Liver (tissue), 3 donors: ENCODE data around the gene MYO1C.

Experiments
- ATF3 ChIP-seq: IDR thresholded peaks from 2 replicates; pipeline ENCODE4 v1.6.1; 2016; ENCODE audit warnings: antibody characterized with exemption
- CTCF ChIP-seq: fragments of 150-350 bp; IDR thresholded peaks from 2 replicates; pipeline ENCODE4 v1.5.1; 2017; ENCODE audit warnings: improper control_type of control experiment, low read depth, low read length; ENCODE audit not compliant: missing input control
- EGR1 ChIP-seq, 2 donors: IDR thresholded peaks; 2 replicates each; pipeline ENCODE4 v1.6.1; 2016 to 2018; ENCODE audit warnings: antibody characterized with exemption in 2 of 2, low read depth in 2 of 2
- SP1 ChIP-seq: IDR thresholded peaks from 2 replicates; pipeline ENCODE4 v1.6.1; 2018; ENCODE audit warnings: antibody characterized with exemption, mild to moderate bottlenecking
- YY1 ChIP-seq: IDR thresholded peaks from 2 replicates; pipeline ENCODE4 v1.6.1; 2016; ENCODE audit warnings: antibody characterized with exemption, mild to moderate bottlenecking
- donor health status: healthy.
- donor health status: healthy.

GRCh38 chr17:1503699-1504098, 11.2 kb upstream of the MYO1C start:
- TF ChIP-seq CTCF, result no peak
- TF ChIP-seq YY1, result no peak
- TF ChIP-seq EGR1 (IDR thresholded peaks at IDR 0.05; ENCODE audit: low read depth in 2 of 2), result no peak
- TF ChIP-seq ATF3, result no peak
- no peak for TF ChIP-seq SP1
